ENCODE results near the gene TESPA1. TPM values are rescaled to one million over a fixed set of nuclear protein-coding genes. Genes with fewer than 3 reads are reported as not detected.

TESPA1 gene
- polyA plus RNA-seq, 1 donor (not counting 4 experiments of a cell fraction or from before 2014, with no cell fraction given) = not detected

DNA sequence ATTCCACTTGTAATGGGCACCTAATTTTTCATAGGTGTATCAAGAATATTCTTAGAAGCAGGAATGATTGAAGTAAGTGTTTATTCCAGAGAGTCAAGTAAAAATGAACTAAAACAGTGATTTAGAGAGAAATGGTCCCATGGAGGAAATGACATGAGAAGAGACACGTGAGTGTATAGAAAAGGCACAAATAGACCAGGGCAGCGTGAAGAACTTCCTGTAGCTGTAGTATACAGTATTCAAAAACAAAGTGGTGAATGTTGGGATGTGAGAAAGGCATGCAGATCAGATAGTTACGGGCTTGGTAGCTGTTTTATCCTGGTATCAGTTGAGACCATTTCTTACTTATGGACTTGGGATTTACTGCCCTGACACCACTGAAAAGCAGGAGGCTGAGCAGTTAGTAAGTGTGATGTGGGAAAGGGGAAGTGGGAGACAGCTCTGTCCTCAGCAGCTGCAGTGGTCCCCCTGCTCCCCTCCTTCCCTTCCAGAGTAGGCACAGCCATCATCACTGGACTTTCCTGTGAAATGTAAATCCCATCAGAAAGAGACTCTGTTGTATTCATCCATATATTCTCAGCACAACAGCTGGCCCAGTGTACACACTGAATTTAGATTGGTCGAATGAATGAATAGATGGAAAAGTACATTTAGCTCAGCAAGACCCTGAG, 16.8 kb upstream of the TESPA1 start:
- H3K4me2 ChIP-seq (ENCODE audit: control insufficient read depth, extremely low read depth, insufficient read depth, low read depth, low read length) = no peak overlapping the region
- H4K20me1 ChIP-seq (ENCODE audit: control insufficient read depth, extremely low read depth, insufficient read depth, low read length) = no peaks in the 10 kb centered on the region
- H3K27me3 ChIP-seq (ENCODE audit: control insufficient read depth, extremely low read depth, insufficient read depth, low read length) = no peaks in the 10 kb centered on the region
- H2AFZ ChIP-seq (ENCODE audit: control insufficient read depth, low read length) = no peak overlapping the region
- H3K9me1 ChIP-seq (ENCODE audit: control insufficient read depth, extremely low read depth, insufficient read depth, low read length) = no peaks in the 10 kb centered on the region
- no peak overlapping the region for H3K4me3 ChIP-seq (ENCODE audit: control insufficient read depth in 2 of 3, extremely low read depth in 1 of 3, insufficient read depth in 2 of 3, low read depth in 1 of 3, low read length in 3 of 3)
- FAIRE-seq = no peak
- no peaks in the 10 kb centered on the region for H3K9me3 ChIP-seq (ENCODE audit: control insufficient read depth, low read depth, low read length)
- no peaks in the 10 kb centered on the region for H3K4me1 ChIP-seq (ENCODE audit: control insufficient read depth, extremely low read depth, insufficient read depth, low read length)
- dilution Hi-C loops (cut with MboI; ENCODE audit: extremely low pct_ligation_motif_present, low sequenced_read_pairs) = no loop called here
- no peak overlapping the region for H3K27ac ChIP-seq (ENCODE audit: control insufficient read depth, insufficient read depth, low read length)
- no peak overlapping the region for H3K9ac ChIP-seq (ENCODE audit: control insufficient read depth, extremely low read depth, insufficient read depth, low read length)
- no peak for TF ChIP-seq EZH2 (IDR thresholded peaks at IDR 0.05; ENCODE audit: low read length)
- no peak for TF ChIP-seq CTCF (optimal IDR thresholded peaks at IDR 0.05 in 1 of 3, IDR thresholded peaks at IDR 0.05 in 1 of 3, conservative IDR thresholded peaks at IDR 0.05 in 1 of 3; ENCODE audit: extremely low read depth in 1 of 3, insufficient read depth in 2 of 3, low read length in 3 of 3)
- H3K36me3 ChIP-seq (ENCODE audit: control insufficient read depth in 2 of 2, extremely low read depth in 1 of 2, insufficient read depth in 2 of 2, low read length in 2 of 2) = no peaks in the 10 kb centered on the region
- no peaks in the 10 kb centered on the region for H3K79me2 ChIP-seq (ENCODE audit: control insufficient read depth, insufficient read depth, low read length)
- DNase-seq (ENCODE audit: low read depth, low spot score) = no peak

DNA sequence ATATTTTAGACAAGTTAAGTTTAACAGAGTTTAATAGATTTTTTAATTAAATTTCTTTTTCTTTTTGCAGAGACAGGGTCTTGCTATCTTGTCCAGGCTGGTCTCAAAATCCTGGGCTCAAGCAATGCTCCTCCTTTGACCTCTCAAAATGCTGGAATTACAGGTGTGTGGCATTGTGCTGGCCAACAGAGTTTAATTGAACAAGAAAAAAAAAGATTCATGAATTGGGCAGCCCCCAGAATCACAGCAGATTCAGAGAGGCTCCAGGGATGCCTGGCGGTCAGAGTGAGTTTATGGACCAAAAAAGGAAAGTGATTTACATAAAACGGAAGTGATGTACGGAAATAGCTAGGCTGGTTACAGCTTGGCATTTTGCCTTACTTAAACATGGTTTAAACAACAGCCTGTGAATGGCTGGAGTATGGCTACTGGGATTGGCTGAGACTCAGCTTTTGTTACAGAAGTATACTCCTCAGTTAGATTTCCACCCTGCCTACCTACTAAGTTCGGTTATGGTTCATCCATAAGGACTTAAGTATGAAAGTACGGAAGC, 14.5 kb upstream of the TESPA1 start:
- H3K27ac ChIP-seq (ENCODE audit: control insufficient read depth, insufficient read depth, low read length) = no peak overlapping the region
- no peaks in the 10 kb centered on the region for H3K27me3 ChIP-seq (ENCODE audit: control insufficient read depth, extremely low read depth, insufficient read depth, low read length)
- TF ChIP-seq CTCF (optimal IDR thresholded peaks at IDR 0.05 in 1 of 3, IDR thresholded peaks at IDR 0.05 in 1 of 3, conservative IDR thresholded peaks at IDR 0.05 in 1 of 3; ENCODE audit: extremely low read depth in 1 of 3, insufficient read depth in 2 of 3, low read length in 3 of 3) (no peak), EZH2 (IDR thresholded peaks at IDR 0.05; ENCODE audit: low read length) (no peak)
- no peaks in the 10 kb centered on the region for H3K9me1 ChIP-seq (ENCODE audit: control insufficient read depth, extremely low read depth, insufficient read depth, low read length)
- FAIRE-seq (no peak), DNase-seq (ENCODE audit: low read depth, low spot score) (no peak)
- H2AFZ ChIP-seq (ENCODE audit: control insufficient read depth, low read length) = no peak overlapping the region
- H3K4me1 ChIP-seq (ENCODE audit: control insufficient read depth, extremely low read depth, insufficient read depth, low read length) = no peaks in the 10 kb centered on the region
- no peaks in the 10 kb centered on the region for H3K36me3 ChIP-seq (ENCODE audit: control insufficient read depth in 2 of 2, extremely low read depth in 1 of 2, insufficient read depth in 2 of 2, low read length in 2 of 2)
- H4K20me1 ChIP-seq (ENCODE audit: control insufficient read depth, extremely low read depth, insufficient read depth, low read length) = no peaks in the 10 kb centered on the region
- H3K4me2 ChIP-seq (ENCODE audit: control insufficient read depth, extremely low read depth, insufficient read depth, low read depth, low read length) = no peak overlapping the region
- H3K79me2 ChIP-seq (ENCODE audit: control insufficient read depth, insufficient read depth, low read length) = no peaks in the 10 kb centered on the region
- H3K9me3 ChIP-seq (ENCODE audit: control insufficient read depth, low read depth, low read length) = no peaks in the 10 kb centered on the region
- H3K4me3 ChIP-seq (ENCODE audit: control insufficient read depth in 2 of 3, extremely low read depth in 1 of 3, insufficient read depth in 2 of 3, low read depth in 1 of 3, low read length in 3 of 3) = no peak overlapping the region
- no peak overlapping the region for H3K9ac ChIP-seq (ENCODE audit: control insufficient read depth, extremely low read depth, insufficient read depth, low read length)
- dilution Hi-C loops (cut with MboI; ENCODE audit: extremely low pct_ligation_motif_present, low sequenced_read_pairs) = no loop called here

Measured in keratinocyte (primary cell).